GM18505 (cell line): Measurements from ENCODE around the gene SRRT.

Experiments used
- ATAC-seq: cut with Tn5 transposase; IDR thresholded peaks from one replicate; pipeline ENCODE4 v1.9.1; 2021; ENCODE audit not compliant: unreplicated experiment
- POLR2A ChIP-seq: IDR thresholded peaks from 4 replicates; pipeline ENCODE4 v1.6.1; 2011; ENCODE audit warnings: borderline replicate concordance; ENCODE audit not compliant: insufficient read depth, insufficient read length; ENCODE audit errors: extremely low read depth

Gene SRRT

GRCh38 chr7:100874577-100875355, at the start of gene SRRT:
TSS of gene SRRT (plus strand) at chr7:100875103. CDS start at chr7:100875591, 488 bp downstream.
- ATAC-seq, result peak; percentile 86
- peak; percentile 97 for TF ChIP-seq POLR2A

- no peak for TF ChIP-seq POLR2A
- no peak for ATAC-seq
These were observed 49.7 kb upstream of the SRRT start for GRCh38 chr7:100825215-100825671.

GRCh38 chr7:100825751-100826513, 49.0 kb upstream of the SRRT start:
- no peak for ATAC-seq
- no peak for TF ChIP-seq POLR2A

GRCh38 chr7:100826514-100827329, 48.2 kb upstream of the SRRT start:
- no peak for ATAC-seq
- no peak for TF ChIP-seq POLR2A

- no peak for TF ChIP-seq POLR2A
- no peak for ATAC-seq
These were observed 47.3 kb upstream of the SRRT start, which contains the start of gene EPHB4 for GRCh38 chr7:100827330-100828226. TSS of gene EPHB4 (minus strand) at chr7:100827523. CDS start at chr7:100827030, 493 bp downstream.

- ATAC-seq, result no peak
- no peak for TF ChIP-seq POLR2A
These were observed 45.7 kb upstream of the SRRT start for GRCh38 chr7:100829150-100829716.

GRCh38 chr7:100830396-100830795, 44.5 kb upstream of the SRRT start:
- TF ChIP-seq POLR2A, result no peak
- ATAC-seq, result no peak

GRCh38 chr7:100832281-100832633, 42.6 kb upstream of the SRRT start:
- TF ChIP-seq POLR2A, result no peak
- no peak for ATAC-seq

GRCh38 chr7:100835903-100836811, 38.7 kb upstream of the SRRT start:
- no peak for TF ChIP-seq POLR2A
- no peak for ATAC-seq

GRCh38 chr7:100836812-100837098, 38.1 kb upstream of the SRRT start:
- TF ChIP-seq POLR2A, result no peak
- no peak for ATAC-seq

- TF ChIP-seq POLR2A, result peak; percentile 66
- no peak for ATAC-seq
These were observed 37.6 kb upstream of the SRRT start for GRCh38 chr7:100837099-100837836.
